Dermis blood vessel endothelial cell (primary cell): ENCODE data around the gene ECT2L. TPM values are rescaled to one million over a fixed set of nuclear protein-coding genes. Genes with fewer than 3 reads are reported as not detected.

Experiments used
- DNase-seq: peaks from one replicate; pipeline ENCODE4 v3.0.0; 2010
- total RNA-seq: library from RNA; depleted of rRNA; stranded (reverse); fragments of >200 nt; gene quantifications from 2 replicates; pipeline ENCODE4 v1.2.3, GENCODE V29; 2014

ECT2L gene
- total RNA-seq, 1 donor from 2014 or later: not detected

- DNase-seq: no peak
These were observed 9.3 kb downstream of the ECT2L start for GRCh38 chr6:138805016-138805765.

GRCh38 chr6:138806889-138807288, 11.0 kb downstream of the ECT2L start:
- no peak for DNase-seq

GRCh38 chr6:138809677-138810076, 13.8 kb downstream of the ECT2L start:
- DNase-seq: no peak

GRCh38 chr6:138811866-138812265, 16.0 kb downstream of the ECT2L start:
- no peak for DNase-seq

- DNase-seq: peak; percentile 70
These were observed 18.4 kb downstream of the ECT2L start for GRCh38 chr6:138814179-138814834.

- no peak for DNase-seq
These were observed 19.3 kb downstream of the ECT2L start for GRCh38 chr6:138815221-138815620.

GRCh38 chr6:138815797-138816528, 20.1 kb downstream of the ECT2L start:
- DNase-seq: peak; percentile 82

GRCh38 chr6:138817799-138818198, 21.9 kb downstream of the ECT2L start:
- DNase-seq: peak; percentile 74

- DNase-seq: peak; percentile 41
These were observed 22.8 kb downstream of the ECT2L start for GRCh38 chr6:138818496-138819194.

- DNase-seq: no peak
These were observed 25.6 kb downstream of the ECT2L start for GRCh38 chr6:138821519-138821918.

GRCh38 chr6:138824482-138825144, 28.7 kb downstream of the ECT2L start:
- DNase-seq: peak; percentile 65

- no peak for DNase-seq
These were observed 34.4 kb downstream of the ECT2L start for GRCh38 chr6:138830248-138830647.

- no peak for DNase-seq
These were observed 36.3 kb downstream of the ECT2L start for GRCh38 chr6:138832182-138832581.

- no peak for DNase-seq
These were observed 38.1 kb downstream of the ECT2L start for GRCh38 chr6:138833816-138834539.

GRCh38 chr6:138837246-138837645, 41.4 kb downstream of the ECT2L start:
- no peak for DNase-seq

- no peak for DNase-seq
These were observed 48.3 kb downstream of the ECT2L start for GRCh38 chr6:138844192-138844591.

GRCh38 chr6:138847884-138848283, 52.0 kb downstream of the ECT2L start:
- DNase-seq: no peak

- DNase-seq: no peak
These were observed 52.6 kb downstream of the ECT2L start for GRCh38 chr6:138848461-138848860.

GRCh38 chr6:138849791-138850190, 53.9 kb downstream of the ECT2L start:
- no peak for DNase-seq

- DNase-seq: no peak
These were observed 60.8 kb downstream of the ECT2L start for GRCh38 chr6:138856654-138857053.

- DNase-seq: peak; percentile 46
These were observed 61.9 kb downstream of the ECT2L start for GRCh38 chr6:138857775-138858174.

- DNase-seq: no peak
These were observed 66.6 kb downstream of the ECT2L start for GRCh38 chr6:138862456-138862855.
